ENCODE results near the gene SOX9.

Gene SOX9

GRCh38 chr17:72169823-72170222 is 49.0 kb downstream of the SOX9 start:
- no peak for FAIRE-seq
- no peak for DNase-seq (ENCODE audit: insufficient read length, low spot score)
- TF ChIP-seq POLR2A (IDR thresholded peaks at IDR 0.05; ENCODE audit: low read depth, low read length): no peak

DNA sequence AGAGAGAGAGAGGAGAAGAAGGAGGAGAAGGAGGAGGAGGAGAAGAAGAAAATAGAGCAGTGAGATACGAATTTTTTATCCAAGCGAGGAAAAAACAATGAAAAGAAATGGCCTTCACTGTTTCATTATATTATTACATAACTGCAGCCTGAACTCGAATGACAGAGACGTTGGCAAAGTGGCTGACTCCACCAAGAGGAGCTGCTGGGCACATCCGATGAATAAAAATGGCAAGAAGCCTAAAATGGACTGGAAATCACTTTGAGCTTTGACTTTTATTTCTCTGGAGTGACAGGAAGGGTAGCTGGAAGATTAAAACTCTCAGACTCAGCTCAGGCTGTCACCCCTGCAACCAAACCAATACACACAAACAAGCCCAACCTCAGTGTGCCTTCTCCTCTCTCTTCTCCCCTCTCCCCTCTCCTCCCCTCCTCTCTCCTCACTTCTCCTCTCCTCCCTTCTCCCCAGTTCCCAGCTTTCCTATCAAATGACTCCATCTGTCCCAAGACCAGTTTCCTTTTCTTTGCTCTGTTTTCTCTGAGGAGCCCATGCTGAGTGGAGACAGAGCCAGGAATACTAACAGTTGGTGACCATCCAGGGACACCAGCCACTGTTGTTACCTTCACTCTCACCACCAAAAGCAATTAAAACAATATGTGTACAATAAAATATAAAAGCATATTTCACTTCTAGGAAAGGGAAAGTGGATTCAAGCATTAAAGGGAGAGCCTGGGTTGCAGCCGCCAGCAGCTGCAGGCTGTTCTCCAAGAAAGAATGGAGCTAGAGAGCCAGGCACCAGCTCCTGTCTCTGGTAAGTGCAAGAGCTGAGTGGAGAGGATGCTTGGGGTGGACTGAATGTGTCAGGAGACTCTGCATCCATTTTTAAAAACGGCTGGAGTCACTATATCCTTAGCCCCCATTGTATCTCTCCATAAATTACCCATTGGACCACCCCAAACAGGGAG is 51.2 kb downstream of the SOX9 start:
- FAIRE-seq (no peak), DNase-seq (ENCODE audit: insufficient read length, low spot score) (no peak)
- no peak for TF ChIP-seq POLR2A (IDR thresholded peaks at IDR 0.05; ENCODE audit: low read depth, low read length)

- TF ChIP-seq POLR2A (IDR thresholded peaks at IDR 0.05; ENCODE audit: low read depth, low read length): no peak
- DNase-seq (ENCODE audit: insufficient read length, low spot score) (no peak), FAIRE-seq (no peak)
Measured at GRCh38 chr17:72173499-72174116, 52.8 kb downstream of the SOX9 start.

- FAIRE-seq (no peak), DNase-seq (ENCODE audit: insufficient read length, low spot score) (no peak)
- no peak for TF ChIP-seq POLR2A (IDR thresholded peaks at IDR 0.05; ENCODE audit: low read depth, low read length)
Measured at GRCh38 chr17:72175263-72175662, 54.4 kb downstream of the SOX9 start.
